Measurements from ENCODE around the gene PAX9. TPM values are rescaled to one million over a fixed set of nuclear protein-coding genes. Genes with fewer than 3 reads are reported as not detected.

The PAX9 gene
- total RNA-seq: 0.19 TPM
- not detected for polyA plus RNA-seq (ENCODE audit: insufficient read depth, low read depth, low replicate concordance)
- long read RNA-seq, donor 1: 0 reads
- long read RNA-seq, donor 2: 0 reads
- long read RNA-seq, donor 3: 0 reads
- long read RNA-seq, donor 4: 0 reads
- long read RNA-seq, donor 5: 0 reads
- long read RNA-seq, donor 6: 0 reads
- long read RNA-seq, donor 7: 0 reads
- long read RNA-seq, donor 8: 0 reads
- long read RNA-seq, donor 9: 0 reads
- long read RNA-seq, donor 10: 0 reads

DNA sequence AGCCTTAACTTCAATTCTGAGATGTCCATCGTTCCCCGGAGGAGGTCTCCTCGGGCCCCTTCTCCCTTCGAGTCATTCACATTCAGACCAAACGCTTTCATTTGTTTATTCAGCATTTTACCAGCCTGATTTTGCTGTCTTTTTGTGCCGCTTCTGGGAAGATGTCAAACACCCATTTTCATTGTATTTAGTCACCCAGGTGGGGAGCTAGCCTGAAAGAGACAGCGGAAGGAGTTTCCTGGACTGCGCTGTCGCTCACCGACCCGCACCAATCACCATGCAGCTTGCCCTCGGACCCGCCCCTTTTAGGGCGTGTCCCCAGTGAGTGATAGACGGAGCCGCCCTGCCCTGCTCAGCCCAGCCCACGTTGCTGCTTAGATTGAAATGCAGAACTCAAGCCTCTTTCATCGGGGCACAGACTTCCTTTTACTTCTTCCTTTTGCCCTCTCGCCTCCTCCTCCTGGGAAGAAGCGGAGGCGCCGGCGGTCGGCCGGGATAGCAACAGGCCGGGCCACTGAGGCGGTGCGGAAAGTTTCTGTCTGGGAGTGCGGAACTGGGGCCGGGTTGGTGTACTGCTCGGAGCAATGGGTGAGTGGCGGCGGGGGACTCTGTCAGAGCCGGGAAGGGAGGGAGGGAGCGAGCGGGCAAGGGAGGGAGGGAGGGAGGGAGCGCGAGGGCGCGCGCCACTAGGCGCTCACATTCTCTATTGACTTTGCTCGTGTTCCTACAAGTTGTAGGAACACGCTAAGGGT, at the start of gene PAX9:
Gene PAX9, plus strand, starts transcription at position 355 of the 752 bp plus-strand sequence. Its CDS starts 230 bp downstream, at position 585.
- Histone ChIP-seq H3K4me1 (ENCODE audit: control insufficient read depth in 2 of 3, insufficient read depth in 2 of 3, low read depth in 1 of 3, low read length in 3 of 3) (peaks cover 0 to 20% (median 0%) of the 10 kb centered on the region in 3 donors), H3K27me3 (ENCODE audit: control insufficient read depth, insufficient read depth, low read length) (peaks cover 89% of the 10 kb centered on the region), H3K4me3 (ENCODE audit: low read length in 3 of 3) (peak within 1 kb of the TSS; percentile 11 to 45 (median 29)), H3K9me3 (ENCODE audit: control insufficient read depth in 2 of 3, insufficient read depth in 1 of 3, low read length in 3 of 3) (no peaks in the 10 kb centered on the region), H3K9ac (ENCODE audit: low read length in 3 of 3) (no peak within 1 kb of the TSS), H3K36me3 (ENCODE audit: control insufficient read depth in 2 of 3, insufficient read depth in 3 of 3, low read length in 3 of 3) (no peaks in the 10 kb centered on the region), H3K27ac (ENCODE audit: low read depth in 2 of 2, low read length in 2 of 2) (no peak within 1 kb of the TSS)
- intact Hi-C loops (cut with DNase I): no loop called here
- DNase-seq (peak; percentile 86 to 94 (median 92)), FAIRE-seq (no peak)
- TF ChIP-seq, protein P1, sequence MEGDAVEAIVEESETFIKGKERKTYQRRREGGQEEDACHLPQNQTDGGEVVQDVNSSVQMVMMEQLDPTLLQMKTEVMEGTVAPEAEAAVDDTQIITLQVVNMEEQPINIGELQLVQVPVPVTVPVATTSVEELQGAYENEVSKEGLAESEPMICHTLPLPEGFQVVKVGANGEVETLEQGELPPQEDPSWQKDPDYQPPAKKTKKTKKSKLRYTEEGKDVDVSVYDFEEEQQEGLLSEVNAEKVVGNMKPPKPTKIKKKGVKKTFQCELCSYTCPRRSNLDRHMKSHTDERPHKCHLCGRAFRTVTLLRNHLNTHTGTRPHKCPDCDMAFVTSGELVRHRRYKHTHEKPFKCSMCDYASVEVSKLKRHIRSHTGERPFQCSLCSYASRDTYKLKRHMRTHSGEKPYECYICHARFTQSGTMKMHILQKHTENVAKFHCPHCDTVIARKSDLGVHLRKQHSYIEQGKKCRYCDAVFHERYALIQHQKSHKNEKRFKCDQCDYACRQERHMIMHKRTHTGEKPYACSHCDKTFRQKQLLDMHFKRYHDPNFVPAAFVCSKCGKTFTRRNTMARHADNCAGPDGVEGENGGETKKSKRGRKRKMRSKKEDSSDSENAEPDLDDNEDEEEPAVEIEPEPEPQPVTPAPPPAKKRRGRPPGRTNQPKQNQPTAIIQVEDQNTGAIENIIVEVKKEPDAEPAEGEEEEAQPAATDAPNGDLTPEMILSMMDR (IDR thresholded peaks at IDR 0.05; ENCODE audit: borderline replicate concordance, extremely low read depth, insufficient read depth): no peak

DNA sequence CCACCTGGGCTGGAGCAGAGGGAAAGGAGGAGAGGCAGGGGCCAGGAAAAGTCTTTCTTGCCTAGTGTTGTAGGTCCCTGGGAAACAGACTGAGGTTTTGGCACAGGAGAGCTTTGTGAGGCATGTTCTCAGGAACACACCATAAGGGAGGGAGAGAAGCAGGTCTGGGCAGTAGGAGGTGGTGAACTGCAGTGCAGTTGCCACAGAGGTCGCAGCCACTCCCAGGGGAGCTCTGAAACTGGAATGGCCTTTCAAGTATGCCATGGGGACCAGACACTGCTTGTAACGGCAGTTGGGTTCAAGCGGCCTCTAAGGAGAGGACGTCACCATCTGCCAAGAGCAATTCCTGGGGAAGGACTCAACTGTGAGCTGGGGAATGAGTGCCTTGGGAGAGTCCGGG, 43.8 kb upstream of the PAX9 start:
- DNase-seq (no peak), FAIRE-seq (no peak)
- Histone ChIP-seq H3K4me3 (ENCODE audit: low read length in 3 of 3) (no peak overlapping the region), H3K9me3 (ENCODE audit: control insufficient read depth in 2 of 3, insufficient read depth in 1 of 3, low read length in 3 of 3) (peaks cover 0 to 2% (median 2%) of the 10 kb centered on the region in 3 donors), H3K9ac (ENCODE audit: low read length in 3 of 3) (no peak overlapping the region), H3K27ac (ENCODE audit: low read depth in 2 of 2, low read length in 2 of 2) (no peak overlapping the region), H3K27me3 (ENCODE audit: control insufficient read depth, insufficient read depth, low read length) (no peaks in the 10 kb centered on the region), H3K36me3 (ENCODE audit: control insufficient read depth in 2 of 3, insufficient read depth in 3 of 3, low read length in 3 of 3) (no peaks in the 10 kb centered on the region), H3K4me1 (ENCODE audit: control insufficient read depth in 2 of 3, insufficient read depth in 2 of 3, low read depth in 1 of 3, low read length in 3 of 3) (no peaks in the 10 kb centered on the region)
- intact Hi-C loops (cut with DNase I): no loop called here
- TF ChIP-seq, protein P1 (IDR thresholded peaks at IDR 0.05; ENCODE audit: borderline replicate concordance, extremely low read depth, insufficient read depth): no peak

DNA sequence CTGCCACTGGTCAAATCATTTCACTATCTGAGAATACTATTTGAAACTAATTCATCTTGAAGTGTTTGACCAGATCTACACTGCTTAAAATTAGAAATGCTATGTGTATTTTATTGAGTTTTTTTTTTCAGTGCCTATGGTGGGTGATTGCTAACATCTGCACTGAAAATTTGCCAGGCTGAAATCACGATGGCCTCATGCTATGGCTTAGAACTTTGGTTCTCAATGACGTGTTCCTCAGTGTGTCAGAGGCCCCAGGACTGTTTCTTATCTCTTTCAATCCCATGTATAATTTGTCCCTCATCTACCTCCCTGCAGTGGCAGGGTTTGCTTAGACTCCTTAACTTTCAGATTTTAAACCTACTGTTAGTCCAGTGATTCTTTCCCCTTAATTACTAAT, 43.0 kb upstream of the PAX9 start:
- FAIRE-seq: no peak
- peaks cover 0 to 2% (median 2%) of the 10 kb centered on the region in 3 donors for H3K9me3 ChIP-seq (ENCODE audit: control insufficient read depth in 2 of 3, insufficient read depth in 1 of 3, low read length in 3 of 3)
- H3K9ac ChIP-seq (ENCODE audit: low read length in 3 of 3): no peak overlapping the region
- no peak overlapping the region for H3K27ac ChIP-seq (ENCODE audit: low read depth in 2 of 2, low read length in 2 of 2)
- H3K4me3 ChIP-seq (ENCODE audit: low read length in 3 of 3): no peak overlapping the region
- intact Hi-C loops (cut with DNase I): no loop called here
- DNase-seq: no peak
- no peaks in the 10 kb centered on the region for H3K27me3 ChIP-seq (ENCODE audit: control insufficient read depth, insufficient read depth, low read length)
- TF ChIP-seq, protein P1 (IDR thresholded peaks at IDR 0.05; ENCODE audit: borderline replicate concordance, extremely low read depth, insufficient read depth): no peak
- no peaks in the 10 kb centered on the region for H3K36me3 ChIP-seq (ENCODE audit: control insufficient read depth in 2 of 3, insufficient read depth in 3 of 3, low read length in 3 of 3)
- no peaks in the 10 kb centered on the region for H3K4me1 ChIP-seq (ENCODE audit: control insufficient read depth in 2 of 3, insufficient read depth in 2 of 3, low read depth in 1 of 3, low read length in 3 of 3)
